HG02970 (cell line): ENCODE results near the gene F7.

ENCODE experiments used
- ATAC-seq: cut with Tn5 transposase; IDR thresholded peaks from one replicate; pipeline ENCODE4 v1.9.1; 2021; ENCODE audit warnings: mild to moderate bottlenecking, moderate library complexity, moderate number of reproducible peaks; ENCODE audit not compliant: unreplicated experiment, low FRiP score

The F7 gene

GRCh38 chr13:113166681-113167080, 61.1 kb downstream of the F7 start:
- ATAC-seq: no peak

GRCh38 chr13:113167155-113167554, 61.6 kb downstream of the F7 start:
- ATAC-seq: no peak

- no peak for ATAC-seq
These were observed 62.0 kb downstream of the F7 start for GRCh38 chr13:113167575-113167974.

- no peak for ATAC-seq
These were observed 62.6 kb downstream of the F7 start for GRCh38 chr13:113168211-113168610.

- no peak for ATAC-seq
These were observed 64.0 kb downstream of the F7 start for GRCh38 chr13:113169277-113170272.
